Aorta (tissue), 5 donors: Measurements from ENCODE around the gene SHB. TPM values are rescaled to one million over a fixed set of nuclear protein-coding genes. Genes with fewer than 3 reads are reported as not detected.

ENCODE experiments used
- ATAC-seq: fragments of 200-7000 bp; cut with Tn5 transposase; one replicate; pipeline ENCODE4 v1.9.1; 2022; ENCODE audit warnings: moderate library complexity; ENCODE audit not compliant: low FRiP score
- DNase-seq, 2 donors: peaks; one replicate each; pipeline ENCODE4 v3.0.0-alpha.2; 2020
- H3K27ac ChIP-seq, 2 donors: one replicate each; pipeline ENCODE4 v1.5.1; 2013; ENCODE audit warnings: low read length in 2 of 2, mild to moderate bottlenecking in 2 of 2, moderate library complexity in 2 of 2, control low read depth in 1 of 2, inconsistent platforms in 1 of 2, low read depth in 1 of 2
- H3K27me3 ChIP-seq, 2 donors: one replicate each; pipeline ENCODE4 v1.6.1; 2013; ENCODE audit warnings: control low read depth in 1 of 2, low read length in 1 of 2, mild to moderate bottlenecking in 1 of 2, moderate library complexity in 1 of 2; ENCODE audit not compliant: insufficient read depth in 2 of 2, control insufficient read depth in 1 of 2
- H3K36me3 ChIP-seq, 2 donors: one replicate each; pipeline ENCODE4 v1.6.1; 2013; ENCODE audit warnings: control low read depth in 1 of 2, low read length in 1 of 2, mild to moderate bottlenecking in 1 of 2; ENCODE audit not compliant: insufficient read depth in 2 of 2, control insufficient read depth in 1 of 2
- H3K4me1 ChIP-seq, 2 donors: one replicate each; pipeline ENCODE4 v1.6.1; 2013; ENCODE audit warnings: low read length in 2 of 2, control low read depth in 1 of 2, mild to moderate bottlenecking in 1 of 2, moderate library complexity in 1 of 2; ENCODE audit not compliant: insufficient read depth in 2 of 2, control insufficient read depth in 1 of 2
- H3K4me3 ChIP-seq, 2 donors: one replicate each; pipeline ENCODE4 v1.5.1; 2013; ENCODE audit warnings: low read length in 2 of 2, control low read depth in 1 of 2, mild to moderate bottlenecking in 1 of 2
- H3K9me3 ChIP-seq: one replicate; pipeline ENCODE4 v1.6.1; 2013; ENCODE audit warnings: mild to moderate bottlenecking, low read length; ENCODE audit not compliant: control insufficient read depth
- WGBS, 2 donors: extraction: QIAGEN DNeasy Blood & Tissue Kit; methylation state at CpG; one replicate each; pipeline ENCODE4 v1.1.7; 2013; 5-methylcytosine and 5-hydroxymethylcytosine counted together
- intact Hi-C, 2 donors: fragments of 100-400 bp; cut with DNase I; formaldehyde crosslinking; loops; one replicate each; pipeline versions ENCODE4 v1.14.2 to v1.15.0; 2022
- polyA plus RNA-seq, 2 donors: library from polyadenylated mRNA; stranded (reverse); fragments of 200-250 nt; gene quantifications; one replicate each; pipeline ENCODE4 v1.2.3, GENCODE V29; 2013
- total RNA-seq, 2 donors: library from RNA; stranded (reverse); fragmentation: NEBNext Ultra II Directional; extraction: Animal tissue kit (Norgen Biotek cat#: 25700); gene quantifications; one replicate each; pipeline ENCODE4 v1.2.1, GENCODE V29; 2021
- donor health status: healthy with polysubstance abuse.
- donor health status: Bipolar disorder and iron deficiency.
- donor health status: DM: no; HTN: no; CAD: no.
- donor health status: DM: no; HTN: no; CAD: no.
- donor health status: DM: yes; HTN: yes; CAD: no.

The SHB gene
- total and polyA plus RNA-seq, 4 donors = 3.5 to 29.3 (median 17.2) TPM

- WGBS, 2 donors = 93 to 94% methylated on average over 10 of the region's 10 CpGs
- no peak for ATAC-seq
- Histone ChIP-seq H3K4me1 (peaks cover 0 to 2% of the 10 kb centered on the region in 2 donors), H3K27ac (no peak overlapping the region), H3K9me3 (no peaks in the 10 kb centered on the region), H3K4me3 (no peak overlapping the region), H3K27me3 (no peaks in the 10 kb centered on the region), H3K36me3 (no peaks in the 10 kb centered on the region)
- no peak for DNase-seq
- intact Hi-C loops = no loop called here
These were observed 15.0 kb upstream of the SHB start for GRCh38 chr9:38083858-38084555.

- Histone ChIP-seq H3K4me3 (no peak overlapping the region), H3K27ac (no peak overlapping the region), H3K27me3 (no peaks in the 10 kb centered on the region), H3K4me1 (peaks cover 0 to 2% of the 10 kb centered on the region in 2 donors), H3K36me3 (no peaks in the 10 kb centered on the region), H3K9me3 (no peaks in the 10 kb centered on the region)
- no peak for ATAC-seq
- 7 to 15% methylated on average over 5 of the region's 5 CpGs for WGBS, 2 donors
- intact Hi-C loops = no loop called here
- DNase-seq = no peak
These were observed 13.6 kb upstream of the SHB start for GRCh38 chr9:38082446-38083287.

GRCh38 chr9:38081356-38082108 is 12.5 kb upstream of the SHB start:
- H3K27me3 ChIP-seq = no peaks in the 10 kb centered on the region
- H3K36me3 ChIP-seq = no peaks in the 10 kb centered on the region
- H3K27ac ChIP-seq = no peak overlapping the region
- ATAC-seq (no peak), DNase-seq (no peak)
- H3K4me3 ChIP-seq = no peak overlapping the region
- 82 to 87% methylated on average over 8 of the region's 8 CpGs for WGBS, 2 donors
- peaks cover 0 to 2% of the 10 kb centered on the region in 2 donors for H3K4me1 ChIP-seq
- no peaks in the 10 kb centered on the region for H3K9me3 ChIP-seq
- intact Hi-C loops = no loop called here

GRCh38 chr9:38079461-38080031 is 10.5 kb upstream of the SHB start:
- ATAC-seq (no peak), DNase-seq (peak in 1 of 2 donors; percentile 83)
- H3K36me3 ChIP-seq = no peaks in the 10 kb centered on the region
- intact Hi-C loops = loop anchor here in 1 of 2 donors (10.0 kb wide), 1 partner anchor 55 kb away; no protein-coding TSS in a partner anchor
- peaks cover 0 to 2% of the 10 kb centered on the region in 2 donors for H3K4me1 ChIP-seq
- H3K27me3 ChIP-seq = no peaks in the 10 kb centered on the region
- H3K27ac ChIP-seq = no peak overlapping the region
- no peak overlapping the region for H3K4me3 ChIP-seq
- H3K9me3 ChIP-seq = no peaks in the 10 kb centered on the region
- 84% methylated on average over 11 of the region's 11 CpGs for WGBS, 2 donors

GRCh38 chr9:38075272-38075671 is 6.2 kb upstream of the SHB start:
- no peak overlapping the region for H3K27ac ChIP-seq
- no peak overlapping the region for H3K4me3 ChIP-seq
- WGBS, 2 donors = 97 to 98% methylated on average over 33 to 34 of the region's 34 CpGs
- DNase-seq (no peak), ATAC-seq (no peak)
- no peaks in the 10 kb centered on the region for H3K36me3 ChIP-seq
- no peaks in the 10 kb centered on the region for H3K4me1 ChIP-seq
- no peaks in the 10 kb centered on the region for H3K9me3 ChIP-seq
- intact Hi-C loops = loop anchor here in 1 of 2 donors (10.0 kb wide), 1 partner anchor 60 kb away; no protein-coding TSS in a partner anchor
- no peaks in the 10 kb centered on the region for H3K27me3 ChIP-seq

GRCh38 chr9:38074441-38074961 is 5.5 kb upstream of the SHB start:
- Histone ChIP-seq H3K27me3 (no peaks in the 10 kb centered on the region), H3K27ac (no peak overlapping the region), H3K9me3 (no peaks in the 10 kb centered on the region), H3K4me1 (peaks cover 0 to 2% of the 10 kb centered on the region in 2 donors), H3K36me3 (no peaks in the 10 kb centered on the region), H3K4me3 (no peak overlapping the region)
- DNase-seq = no peak
- intact Hi-C loops = loop anchor here (5.0 to 10.0 kb wide), 3 partner anchors 60 to 283 kb away; no protein-coding TSS in a partner anchor
- WGBS, 2 donors = 83% methylated on average over 5 of the region's 5 CpGs
- ATAC-seq = no peak

GRCh38 chr9:38073882-38074281 is 4.9 kb upstream of the SHB start:
- H3K27ac ChIP-seq = no peak overlapping the region
- no peaks in the 10 kb centered on the region for H3K9me3 ChIP-seq
- no peaks in the 10 kb centered on the region for H3K27me3 ChIP-seq
- H3K36me3 ChIP-seq = no peaks in the 10 kb centered on the region
- no peak for DNase-seq
- ATAC-seq = no peak
- H3K4me3 ChIP-seq = no peak overlapping the region
- H3K4me1 ChIP-seq = peaks cover 0 to 2% of the 10 kb centered on the region in 2 donors
- 69 to 78% methylated on average over 3 of the region's 3 CpGs for WGBS, 2 donors
- intact Hi-C loops = loop anchor here (5.0 to 10.0 kb wide), 3 partner anchors 61 to 283 kb away; no protein-coding TSS in a partner anchor
